Lower leg skin (tissue), 4 donors: ENCODE results near the gene MDM2. TPM values are rescaled to one million over a fixed set of nuclear protein-coding genes. Genes with fewer than 3 reads are reported as not detected.

ENCODE experiments used
- DNase-seq, 2 donors: peaks; one replicate each; pipeline ENCODE4 v3.0.0-alpha.2; 2019; ENCODE audit warnings: low spot score in 2 of 2
- H3K4me3 ChIP-seq: fragments of 200-600 bp; sonication (generic); 2 replicates; pipeline ENCODE4 v1.5.1; 2017; ENCODE audit warnings: mild to moderate bottlenecking, low read depth; ENCODE audit not compliant: poor library complexity, severe bottlenecking
- CTCF ChIP-seq, 3 donors: fragments of 450-650 bp; IDR thresholded peaks; one replicate each; pipeline ENCODE4 v1.5.1; 2016; ENCODE audit warnings: antibody characterized with exemption in 3 of 3, mild to moderate bottlenecking in 3 of 3, moderate library complexity in 2 of 3
- POLR2A ChIP-seq, 2 donors: fragments of 450-650 bp; IDR thresholded peaks; one replicate each; pipeline ENCODE4 v1.6.1; 2016 to 2017; ENCODE audit warnings: antibody characterized with exemption in 2 of 2, mild to moderate bottlenecking in 1 of 2, moderate library complexity in 1 of 2
- WGBS, 2 donors: methylation state at CpG; one replicate each; pipeline ENCODE4 v1.1.5; 2018; 5-methylcytosine and 5-hydroxymethylcytosine counted together
- intact Hi-C: fragments of 100-400 bp; cut with DNase I; formaldehyde crosslinking; loops from one replicate; pipeline ENCODE4 v1.15.0; 2023; ENCODE audit warnings: low total_unique reads
- total RNA-seq, 4 donors: library from RNA; depleted of rRNA; stranded (reverse); fragments of >200 nt; gene quantifications; one replicate each; pipeline ENCODE4 v1.1.0, GENCODE V29; 2016

MDM2 gene
- total RNA-seq, 4 donors from 2014 or later: 50.0 to 73.4 (median 60.3) TPM

GRCh38 chr12:68876461-68876860, 68.5 kb downstream of the MDM2 start:
- no peak overlapping the region for H3K4me3 ChIP-seq
- WGBS, 2 donors: 61 to 62% methylated on average over 4 of the region's 4 CpGs
- no peak for DNase-seq
- TF ChIP-seq POLR2A (IDR thresholded peaks at IDR 0.05): no peak
- TF ChIP-seq CTCF (IDR thresholded peaks at IDR 0.05): no peak
- intact Hi-C loops: no loop called here

- H3K4me3 ChIP-seq: no peak overlapping the region
- no peak for TF ChIP-seq POLR2A (IDR thresholded peaks at IDR 0.05)
- no peak for TF ChIP-seq CTCF (IDR thresholded peaks at IDR 0.05)
- no peak for DNase-seq
- intact Hi-C loops: no loop called here
- WGBS, 2 donors: 96% methylated on average over 4 of the region's 4 CpGs
Measured at GRCh38 chr12:68877583-68877982, 69.6 kb downstream of the MDM2 start.

- WGBS, 2 donors: 92 to 97% methylated on average over 4 of the region's 4 CpGs
- TF ChIP-seq POLR2A (IDR thresholded peaks at IDR 0.05): no peak
- TF ChIP-seq CTCF (IDR thresholded peaks at IDR 0.05): no peak
Measured at GRCh38 chr12:68878283-68878682, 70.3 kb downstream of the MDM2 start.

GRCh38 chr12:68878846-68879245, 70.9 kb downstream of the MDM2 start:
- DNase-seq: no peak
- H3K4me3 ChIP-seq: no peak overlapping the region
- TF ChIP-seq CTCF (IDR thresholded peaks at IDR 0.05) (no peak), POLR2A (IDR thresholded peaks at IDR 0.05) (no peak)
- WGBS, 2 donors: 93 to 95% methylated on average over 4 of the region's 4 CpGs
- intact Hi-C loops: no loop called here

More at GRCh38 chr12:68878283-68878682, 70.3 kb downstream of the MDM2 start:
- intact Hi-C loops: no loop called here
- no peak for DNase-seq
- H3K4me3 ChIP-seq: no peak overlapping the region

- no peak for DNase-seq
- intact Hi-C loops: no loop called here
- H3K4me3 ChIP-seq: no peak overlapping the region
- 80% methylated on average over 5 of the region's 5 CpGs for WGBS, 2 donors
- TF ChIP-seq CTCF (IDR thresholded peaks at IDR 0.05) (no peak), POLR2A (IDR thresholded peaks at IDR 0.05) (no peak)
Measured at GRCh38 chr12:68880660-68881325, 72.8 kb downstream of the MDM2 start.
